ENCODE data around the gene WDR27.

WDR27 gene

GRCh38 chr6:169568314-169569087 is 133.3 kb downstream of the WDR27 start:
- DNase-seq (ENCODE audit: low spot score) (no peak), FAIRE-seq (no peak)

- DNase-seq (ENCODE audit: low spot score) = no peak
- FAIRE-seq = no peak
Observed at GRCh38 chr6:169567819-169568218, 134.0 kb downstream of the WDR27 start.

GRCh38 chr6:169566961-169567750 is 134.7 kb downstream of the WDR27 start:
- DNase-seq (ENCODE audit: low spot score) = no peak
- FAIRE-seq = no peak

- FAIRE-seq = no peak
- DNase-seq (ENCODE audit: low spot score) = no peak
Observed at GRCh38 chr6:169566319-169566718, 135.5 kb downstream of the WDR27 start.

- DNase-seq (ENCODE audit: low spot score) (no peak), FAIRE-seq (no peak)
Observed at GRCh38 chr6:169564453-169565240, 137.2 kb downstream of the WDR27 start.

GRCh38 chr6:169561665-169562064 is 140.2 kb downstream of the WDR27 start:
- DNase-seq (ENCODE audit: low spot score) = no peak
- no peak for FAIRE-seq

GRCh38 chr6:169559592-169559991 is 142.2 kb downstream of the WDR27 start:
- DNase-seq (ENCODE audit: low spot score) (no peak), FAIRE-seq (no peak)

- no peak for DNase-seq (ENCODE audit: low spot score)
- FAIRE-seq = no peak
Observed at GRCh38 chr6:169558774-169559441, 142.9 kb downstream of the WDR27 start.

GRCh38 chr6:169558378-169558773 is 143.5 kb downstream of the WDR27 start:
- DNase-seq (ENCODE audit: low spot score) = no peak
- FAIRE-seq = no peak

- no peak for FAIRE-seq
- DNase-seq (ENCODE audit: low spot score) = no peak
Observed at GRCh38 chr6:169557887-169558286, 143.9 kb downstream of the WDR27 start.

GRCh38 chr6:169556758-169557548 is 144.9 kb downstream of the WDR27 start:
- DNase-seq (ENCODE audit: low spot score) (no peak), FAIRE-seq (no peak)

GRCh38 chr6:169555971-169556617 is 145.7 kb downstream of the WDR27 start:
- DNase-seq (ENCODE audit: low spot score) = no peak
- no peak for FAIRE-seq

- FAIRE-seq = no peak
- DNase-seq (ENCODE audit: low spot score) = no peak
Observed at GRCh38 chr6:169545982-169546381, 155.8 kb downstream of the WDR27 start.

GRCh38 chr6:169543704-169544103 is 158.1 kb downstream of the WDR27 start:
- DNase-seq (ENCODE audit: low spot score) (no peak), FAIRE-seq (no peak)

GRCh38 chr6:169542491-169542890 is 159.3 kb downstream of the WDR27 start:
- peak; percentile 2 for FAIRE-seq
- no peak for DNase-seq (ENCODE audit: low spot score)

GRCh38 chr6:169539176-169539897 is 162.5 kb downstream of the WDR27 start:
- DNase-seq (ENCODE audit: low spot score) (no peak), FAIRE-seq (no peak)

GRCh38 chr6:169536446-169537170 is 165.2 kb downstream of the WDR27 start:
- FAIRE-seq (peak; percentile 75), DNase-seq (ENCODE audit: low spot score) (peak; percentile 40)

GRCh38 chr6:169534039-169534421 is 167.8 kb downstream of the WDR27 start:
- no peak for FAIRE-seq

More at GRCh38 chr6:169534039-169534421, 167.8 kb downstream of the WDR27 start:
- no peak for DNase-seq (ENCODE audit: low spot score)
